DOHH2 (cell line): ENCODE measurements around the gene ADH1B.

Experiments
- CTCF ChIP-seq: fragments of 200-600 bp; sonication (generic); IDR thresholded peaks from one replicate; pipeline ENCODE4 v1.5.1; 2014; ENCODE audit warnings: antibody characterized with exemption, mild to moderate bottlenecking, low read depth, low read length; ENCODE audit not compliant: poor library complexity, severe bottlenecking
- EZH2phosphoT487 ChIP-seq: fragments of 200-600 bp; sonication (generic); IDR thresholded peaks from 2 replicates; pipeline ENCODE4 v1.6.1; 2017; ENCODE audit warnings: borderline replicate concordance, mild to moderate bottlenecking, antibody characterized with exemption, low read length, moderate library complexity, mixed read lengths

DNA sequence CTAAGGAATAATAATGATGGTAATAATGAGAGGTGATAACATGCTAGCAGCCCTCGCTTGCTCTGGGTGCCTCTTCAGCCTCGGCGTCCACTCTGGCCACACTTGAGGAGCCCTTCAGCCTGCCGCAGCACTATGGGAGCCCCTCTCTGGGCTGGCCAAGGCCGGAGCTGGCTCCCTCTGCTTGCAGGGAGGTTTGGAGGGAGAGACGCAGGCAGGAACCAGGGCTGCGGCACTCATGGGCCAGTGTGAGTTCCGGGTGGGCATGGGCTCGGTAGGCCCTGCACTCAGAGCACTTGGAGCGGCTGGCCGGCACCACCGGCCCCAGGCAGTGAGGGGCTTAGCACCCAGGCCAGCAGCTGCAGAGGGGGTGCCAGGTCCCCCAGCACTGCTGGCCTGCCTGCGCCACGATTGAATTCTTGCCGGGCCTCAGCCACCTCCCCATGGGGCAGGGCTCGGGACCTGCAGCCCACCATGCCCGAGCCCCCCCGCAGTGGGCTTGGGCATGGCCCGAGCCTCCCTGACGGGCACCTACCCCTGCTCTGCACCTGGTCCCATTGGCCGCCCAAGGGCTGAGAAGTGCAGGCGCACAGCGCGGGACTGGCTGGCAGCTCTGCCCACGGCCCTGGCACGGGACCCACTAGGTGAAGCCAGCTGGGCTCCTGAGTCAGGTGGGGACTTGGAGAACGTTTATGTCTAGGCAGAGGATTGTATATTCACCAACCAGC, 38.4 kb upstream of the ADH1B start:
- no peak for TF ChIP-seq EZH2phosphoT487
- no peak for TF ChIP-seq CTCF
